ENCODE measurements around the gene FZD8.

- TF ChIP-seq CREB1 (CRISPR knock-in tag; IDR thresholded peaks at IDR 0.05) (no peak), MAX (CRISPR knock-in tag; IDR thresholded peaks at IDR 0.05) (no peak), ZNF416 (CRISPR knock-in tag; IDR thresholded peaks at IDR 0.05) (no peak), E2F4 (CRISPR knock-in tag; IDR thresholded peaks at IDR 0.05; ENCODE audit: borderline replicate concordance, low read depth) (no peak), CTCF (IDR thresholded peaks at IDR 0.05) (no peak)
Observed at GRCh38 chr10:35638101-35638500, 4.0 kb downstream of the FZD8 start.

All from WTC11 (cell line).